ENCODE results near the gene CEMIP.

DNA sequence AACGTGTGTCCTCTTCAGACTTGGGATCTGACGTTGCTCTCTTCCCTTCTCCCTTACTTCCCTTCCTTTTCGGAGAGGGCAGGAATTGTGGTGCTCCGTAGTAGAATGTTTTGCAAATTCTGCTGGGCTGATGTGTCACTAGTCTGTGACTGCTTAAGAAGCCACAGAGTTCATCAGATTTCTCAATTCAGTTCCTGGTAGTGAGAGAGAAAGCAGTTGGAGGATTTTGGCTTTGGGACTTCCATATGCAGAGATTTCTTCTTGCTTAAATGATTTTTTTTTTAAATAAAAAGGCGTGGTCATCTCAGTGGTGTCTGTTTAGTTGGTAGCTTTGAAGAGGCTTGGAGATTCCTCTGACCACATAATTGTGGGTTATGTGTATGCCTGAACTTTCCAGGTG lies 10.1 kb downstream of the CEMIP start:
- TF ChIP-seq, protein P1, sequence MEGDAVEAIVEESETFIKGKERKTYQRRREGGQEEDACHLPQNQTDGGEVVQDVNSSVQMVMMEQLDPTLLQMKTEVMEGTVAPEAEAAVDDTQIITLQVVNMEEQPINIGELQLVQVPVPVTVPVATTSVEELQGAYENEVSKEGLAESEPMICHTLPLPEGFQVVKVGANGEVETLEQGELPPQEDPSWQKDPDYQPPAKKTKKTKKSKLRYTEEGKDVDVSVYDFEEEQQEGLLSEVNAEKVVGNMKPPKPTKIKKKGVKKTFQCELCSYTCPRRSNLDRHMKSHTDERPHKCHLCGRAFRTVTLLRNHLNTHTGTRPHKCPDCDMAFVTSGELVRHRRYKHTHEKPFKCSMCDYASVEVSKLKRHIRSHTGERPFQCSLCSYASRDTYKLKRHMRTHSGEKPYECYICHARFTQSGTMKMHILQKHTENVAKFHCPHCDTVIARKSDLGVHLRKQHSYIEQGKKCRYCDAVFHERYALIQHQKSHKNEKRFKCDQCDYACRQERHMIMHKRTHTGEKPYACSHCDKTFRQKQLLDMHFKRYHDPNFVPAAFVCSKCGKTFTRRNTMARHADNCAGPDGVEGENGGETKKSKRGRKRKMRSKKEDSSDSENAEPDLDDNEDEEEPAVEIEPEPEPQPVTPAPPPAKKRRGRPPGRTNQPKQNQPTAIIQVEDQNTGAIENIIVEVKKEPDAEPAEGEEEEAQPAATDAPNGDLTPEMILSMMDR (IDR thresholded peaks at IDR 0.05) = no peak
- TF ChIP-seq ZFP36 (IDR thresholded peaks at IDR 0.05; ENCODE audit: borderline replicate concordance, partially characterized antibody) (no peak), EHMT2 (IDR thresholded peaks at IDR 0.05; ENCODE audit: low read depth) (no peak), POLR2A (IDR thresholded peaks at IDR 0.05; ENCODE audit: low read length) (no peak), MAFK (IDR thresholded peaks at IDR 0.05; ENCODE audit: partially characterized antibody) (no peak), KDM5A (IDR thresholded peaks at IDR 0.05) (no peak), CBX2 (IDR thresholded peaks at IDR 0.05; ENCODE audit: borderline replicate concordance, low read depth) (no peak), CHD4 (IDR thresholded peaks at IDR 0.05; ENCODE audit: borderline replicate concordance) (no peak)
- TF ChIP-seq, protein P2, sequence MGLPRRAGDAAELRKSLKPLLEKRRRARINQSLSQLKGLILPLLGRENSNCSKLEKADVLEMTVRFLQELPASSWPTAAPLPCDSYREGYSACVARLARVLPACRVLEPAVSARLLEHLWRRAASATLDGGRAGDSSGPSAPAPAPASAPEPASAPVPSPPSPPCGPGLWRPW (IDR thresholded peaks at IDR 0.05) = no peak
